Activated naive CD8-positive, alpha-beta T cell treated with anti-CD3 and anti-CD28 coated beads, Interleukin-2, amount 50 U/mL, for 24 hours (primary cell): Measurements from ENCODE around the gene CACNA1B.

Experiments used
- ATAC-seq: fragments of 150-1000 bp; cut with Tn5 transposase; one replicate; pipeline ENCODE4 v1.10.0; 2021
- DNase-seq: peaks from one replicate; pipeline ENCODE4 v3.0.0; 2021
- H3K27ac Mint-ChIP-seq: one replicate; pipeline ENCODE4 v1.8.0; 2021; ENCODE audit warnings: mild to moderate bottlenecking, mixed read lengths
- H3K27me3 Mint-ChIP-seq: one replicate; pipeline ENCODE4 v1.8.0; 2021; ENCODE audit warnings: mixed read lengths
- H3K36me3 Mint-ChIP-seq: one replicate; pipeline ENCODE4 v1.8.0; 2021; ENCODE audit warnings: low read depth, mixed read lengths
- H3K4me1 Mint-ChIP-seq: one replicate; pipeline ENCODE4 v1.8.0; 2021; ENCODE audit warnings: mixed read lengths
- H3K4me3 Mint-ChIP-seq: one replicate; pipeline ENCODE4 v1.8.0; 2021; ENCODE audit warnings: mild to moderate bottlenecking, moderate library complexity, mixed read lengths
- H3K9me3 Mint-ChIP-seq: one replicate; pipeline ENCODE4 v1.8.0; 2021; ENCODE audit warnings: mixed read lengths

CACNA1B gene

GRCh38 chr9:138038244-138038671 is 160.7 kb downstream of the CACNA1B start:
- DNase-seq (no peak), ATAC-seq (no peak)
- Mint-ChIP-seq H3K36me3 (no peaks in the 10 kb centered on the region), H3K4me3 (no peak overlapping the region), H3K27me3 (peaks cover 26% of the 10 kb centered on the region), H3K27ac (no peak overlapping the region), H3K9me3 (no peaks in the 10 kb centered on the region), H3K4me1 (no peaks in the 10 kb centered on the region)

- Mint-ChIP-seq H3K27me3 (peaks cover 25% of the 10 kb centered on the region), H3K4me3 (no peak overlapping the region), H3K9me3 (no peaks in the 10 kb centered on the region), H3K36me3 (no peaks in the 10 kb centered on the region), H3K4me1 (no peaks in the 10 kb centered on the region), H3K27ac (no peak overlapping the region)
- ATAC-seq (no peak), DNase-seq (no peak)
Observed at GRCh38 chr9:138040446-138041430, 163.2 kb downstream of the CACNA1B start.

DNA sequence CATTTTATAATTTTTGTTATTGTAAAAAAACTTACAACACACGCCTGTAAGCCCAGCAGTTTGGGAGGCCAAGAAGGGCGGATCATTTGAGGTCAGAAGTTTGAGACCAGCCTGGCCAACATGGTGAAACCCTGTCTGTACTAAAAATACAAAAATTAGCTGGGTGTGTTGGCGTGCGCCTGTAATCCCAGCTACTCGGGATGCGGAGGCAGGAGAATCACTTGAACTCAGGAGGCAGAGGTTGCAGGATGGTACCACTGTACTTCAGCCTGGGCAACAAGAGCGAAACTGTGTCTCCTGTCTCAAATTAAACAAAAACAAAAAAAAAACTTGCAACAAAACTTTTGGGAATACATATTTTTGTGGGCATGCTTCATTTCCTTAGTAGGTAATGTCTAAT is 164.6 kb downstream of the CACNA1B start:
- H3K4me1 Mint-ChIP-seq = no peaks in the 10 kb centered on the region
- no peak overlapping the region for H3K4me3 Mint-ChIP-seq
- ATAC-seq (no peak), DNase-seq (no peak)
- no peaks in the 10 kb centered on the region for H3K9me3 Mint-ChIP-seq
- H3K27ac Mint-ChIP-seq = no peak overlapping the region
- H3K27me3 Mint-ChIP-seq = peaks cover 17% of the 10 kb centered on the region
- H3K36me3 Mint-ChIP-seq = no peaks in the 10 kb centered on the region

GRCh38 chr9:138042640-138043039 is 165.1 kb downstream of the CACNA1B start:
- DNase-seq (no peak), ATAC-seq (no peak)
- H3K9me3 Mint-ChIP-seq = no peaks in the 10 kb centered on the region
- H3K4me3 Mint-ChIP-seq = no peak overlapping the region
- H3K4me1 Mint-ChIP-seq = no peaks in the 10 kb centered on the region
- no peaks in the 10 kb centered on the region for H3K36me3 Mint-ChIP-seq
- peaks cover 17% of the 10 kb centered on the region for H3K27me3 Mint-ChIP-seq
- H3K27ac Mint-ChIP-seq = no peak overlapping the region

GRCh38 chr9:138043061-138043410 is 165.5 kb downstream of the CACNA1B start:
- peaks cover 17% of the 10 kb centered on the region for H3K27me3 Mint-ChIP-seq
- no peak overlapping the region for H3K4me3 Mint-ChIP-seq
- H3K27ac Mint-ChIP-seq = no peak overlapping the region
- H3K36me3 Mint-ChIP-seq = no peaks in the 10 kb centered on the region
- H3K9me3 Mint-ChIP-seq = no peaks in the 10 kb centered on the region
- no peak for DNase-seq
- no peak for ATAC-seq
- no peaks in the 10 kb centered on the region for H3K4me1 Mint-ChIP-seq

DNA sequence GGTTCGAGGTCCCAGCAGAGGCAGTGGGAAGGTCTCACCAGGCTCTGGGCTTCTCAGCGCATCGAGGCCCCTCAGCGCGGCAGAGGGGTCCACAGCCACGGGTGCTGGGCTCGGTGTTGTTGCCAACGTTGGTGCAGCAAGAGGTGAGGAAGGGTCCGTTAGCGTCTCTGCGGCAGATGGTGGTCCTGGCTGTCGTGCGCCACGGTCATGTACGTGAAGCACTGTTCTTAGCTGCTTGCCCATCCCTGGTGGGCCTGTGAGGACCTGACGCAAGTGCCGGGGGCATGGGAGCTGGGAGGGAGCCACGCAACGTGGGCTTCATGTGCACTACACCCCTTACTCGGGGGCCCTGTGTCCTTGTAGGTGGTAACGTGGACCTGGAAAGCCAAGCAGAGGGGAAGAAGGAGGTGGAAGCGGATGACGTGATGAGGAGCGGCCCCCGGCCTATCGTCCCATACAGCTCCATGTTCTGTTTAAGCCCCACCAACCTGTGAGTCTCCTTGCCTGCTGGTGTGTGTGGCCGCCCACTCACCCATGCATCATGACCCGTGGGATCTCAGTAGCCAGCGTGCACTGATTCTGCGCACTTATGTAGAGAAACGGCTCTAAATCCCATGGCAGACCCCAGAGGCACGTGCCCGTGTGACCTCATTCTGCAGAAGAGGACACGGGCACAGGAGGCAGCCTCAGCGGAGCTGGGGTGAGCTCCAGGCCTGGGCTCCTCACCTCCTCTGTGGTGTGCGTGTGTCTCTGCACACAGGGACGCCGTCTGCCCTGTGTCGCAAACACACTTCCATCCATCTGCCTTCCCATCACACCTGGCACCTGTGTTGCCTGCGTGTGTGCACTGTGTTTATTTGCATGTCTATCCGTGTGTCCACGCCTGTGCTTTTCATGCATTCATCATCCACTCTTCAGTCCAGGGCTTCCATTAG is 166.1 kb downstream of the CACNA1B start:
- no peaks in the 10 kb centered on the region for H3K36me3 Mint-ChIP-seq
- DNase-seq = no peak
- H3K27me3 Mint-ChIP-seq = peaks cover 17% of the 10 kb centered on the region
- no peaks in the 10 kb centered on the region for H3K4me1 Mint-ChIP-seq
- no peak overlapping the region for H3K4me3 Mint-ChIP-seq
- H3K9me3 Mint-ChIP-seq = no peaks in the 10 kb centered on the region
- no peak overlapping the region for H3K27ac Mint-ChIP-seq
- ATAC-seq = no peak

GRCh38 chr9:138044485-138045383 is 167.2 kb downstream of the CACNA1B start:
- no peak for DNase-seq

GRCh38 chr9:138045541-138046490 is 168.2 kb downstream of the CACNA1B start:
- Mint-ChIP-seq H3K9me3 (no peaks in the 10 kb centered on the region), H3K27me3 (peaks cover 16% of the 10 kb centered on the region), H3K4me1 (no peaks in the 10 kb centered on the region), H3K4me3 (no peak overlapping the region), H3K27ac (no peak overlapping the region), H3K36me3 (no peaks in the 10 kb centered on the region)
- DNase-seq (no peak), ATAC-seq (no peak)

More at GRCh38 chr9:138044485-138045383, 167.2 kb downstream of the CACNA1B start:
- no peak overlapping the region for H3K27ac Mint-ChIP-seq
- no peak for ATAC-seq
- no peak overlapping the region for H3K4me3 Mint-ChIP-seq
- no peaks in the 10 kb centered on the region for H3K9me3 Mint-ChIP-seq
- peaks cover 18% of the 10 kb centered on the region for H3K27me3 Mint-ChIP-seq
- no peaks in the 10 kb centered on the region for H3K4me1 Mint-ChIP-seq
- H3K36me3 Mint-ChIP-seq = no peaks in the 10 kb centered on the region

GRCh38 chr9:138046641-138047301 is 169.2 kb downstream of the CACNA1B start:
- no peak for DNase-seq
- no peak for ATAC-seq
- Mint-ChIP-seq H3K4me1 (no peaks in the 10 kb centered on the region), H3K9me3 (no peaks in the 10 kb centered on the region), H3K36me3 (no peaks in the 10 kb centered on the region), H3K4me3 (no peak overlapping the region), H3K27ac (no peak overlapping the region), H3K27me3 (peaks cover 14% of the 10 kb centered on the region)

- Mint-ChIP-seq H3K4me1 (no peaks in the 10 kb centered on the region), H3K9me3 (no peaks in the 10 kb centered on the region), H3K4me3 (no peak overlapping the region), H3K27me3 (peaks cover 14% of the 10 kb centered on the region), H3K27ac (no peak overlapping the region), H3K36me3 (no peaks in the 10 kb centered on the region)
- DNase-seq (no peak), ATAC-seq (no peak)
Observed at GRCh38 chr9:138047469-138048040, 170.0 kb downstream of the CACNA1B start.

GRCh38 chr9:138048184-138048583 is 170.6 kb downstream of the CACNA1B start:
- no peak overlapping the region for H3K4me3 Mint-ChIP-seq
- DNase-seq = no peak
- no peak for ATAC-seq
- no peaks in the 10 kb centered on the region for H3K36me3 Mint-ChIP-seq
- no peaks in the 10 kb centered on the region for H3K4me1 Mint-ChIP-seq
- H3K27me3 Mint-ChIP-seq = peaks cover 11% of the 10 kb centered on the region
- H3K27ac Mint-ChIP-seq = no peak overlapping the region
- no peaks in the 10 kb centered on the region for H3K9me3 Mint-ChIP-seq

DNA sequence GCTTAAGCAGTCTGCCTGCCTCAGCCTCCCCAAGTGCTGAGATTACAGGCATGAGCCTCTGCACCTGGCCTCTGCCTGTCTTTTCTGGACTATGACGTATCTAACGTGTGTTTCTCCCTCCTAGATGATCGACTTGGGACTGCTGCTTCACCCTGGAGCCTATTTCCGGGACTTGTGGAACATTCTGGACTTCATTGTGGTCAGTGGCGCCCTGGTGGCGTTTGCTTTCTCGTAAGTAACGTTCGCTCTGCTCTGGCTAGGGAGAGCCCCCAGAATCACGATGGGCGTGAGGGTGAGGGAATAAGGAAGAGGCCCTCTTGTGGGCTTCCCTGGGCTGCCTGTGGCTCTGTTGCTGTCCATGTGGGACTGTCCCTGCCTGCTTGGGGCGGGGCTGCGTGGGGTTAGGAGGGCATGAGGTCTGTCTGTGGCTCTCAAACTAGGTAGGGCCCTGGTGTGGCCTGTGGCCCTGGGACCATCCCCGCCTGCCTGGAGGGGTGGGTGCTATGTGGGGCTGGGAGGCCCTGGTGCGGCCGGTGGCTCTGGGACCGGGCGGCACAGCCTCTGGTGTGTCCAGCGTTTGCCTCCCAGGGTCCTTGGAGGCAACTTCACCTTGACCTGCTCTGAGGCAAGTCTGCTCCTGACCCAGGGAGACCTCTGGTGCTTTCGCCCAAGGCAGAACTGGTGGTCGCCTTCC is 171.7 kb downstream of the CACNA1B start:
- no peak overlapping the region for H3K4me3 Mint-ChIP-seq

More for the DNA sequence above, 171.7 kb downstream of the CACNA1B start:
- Mint-ChIP-seq H3K27ac (no peak overlapping the region), H3K4me1 (no peaks in the 10 kb centered on the region), H3K27me3 (peaks cover 14% of the 10 kb centered on the region), H3K36me3 (no peaks in the 10 kb centered on the region), H3K9me3 (no peaks in the 10 kb centered on the region)
- ATAC-seq = no peak
- no peak for DNase-seq
